SK-N-MC (cell line): ENCODE measurements around the gene PCNX2.

Experiments used
- EZH2 ChIP-seq: fragments of 200-600 bp; sonication (generic); IDR thresholded peaks from one replicate; pipeline ENCODE4 v1.6.1; 2017; ENCODE audit warnings: antibody characterized with exemption
- POLR2AphosphoS5 ChIP-seq: IDR thresholded peaks from 2 replicates; pipeline ENCODE4 v1.6.1; 2012; ENCODE audit warnings: mild to moderate bottlenecking, low read depth, low read length, borderline replicate concordance

GRCh38 chr1:233326811-233327650 is 31.5 kb upstream of the PCNX2 start:
- TF ChIP-seq POLR2AphosphoS5 = no peak
- TF ChIP-seq EZH2 = no peak
